Spinal cord (tissue), 10 donors: ENCODE results near the gene CACNA2D1. TPM values are rescaled to one million over a fixed set of nuclear protein-coding genes. Genes with fewer than 3 reads are reported as not detected.
A peak's percentile ranks its signal among the peaks of the same experiment; 100 is the strongest.

Source experiments
- DNase-seq, 6 donors: peaks; one replicate each; pipeline versions ENCODE4 v3.0.0 to v3.0.0-alpha.2; 2013 to 2015; ENCODE audit warnings: low spot score in 6 of 6, low read depth in 4 of 6
- H3K27ac ChIP-seq: one replicate; pipeline ENCODE4 v1.5.1; 2013; ENCODE audit warnings: low read depth, low read length, control low read depth
- H3K27me3 ChIP-seq: one replicate; pipeline ENCODE4 v1.6.1; 2013; ENCODE audit warnings: low read length; ENCODE audit not compliant: control insufficient read depth, insufficient read depth
- H3K36me3 ChIP-seq: one replicate; pipeline ENCODE4 v1.6.1; 2013; ENCODE audit warnings: low read length; ENCODE audit not compliant: control insufficient read depth, insufficient read depth
- H3K4me1 ChIP-seq: one replicate; pipeline ENCODE4 v1.6.1; 2013; ENCODE audit warnings: low read length; ENCODE audit not compliant: control insufficient read depth, insufficient read depth
- H3K4me3 ChIP-seq: one replicate; pipeline ENCODE4 v1.5.1; 2013; ENCODE audit warnings: low read depth, low read length, control low read depth
- H3K9me3 ChIP-seq: one replicate; pipeline ENCODE4 v1.6.1; 2013; ENCODE audit warnings: low read length; ENCODE audit not compliant: control insufficient read depth, insufficient read depth
- WGBS: methylation state at CpG from one replicate; pipeline ENCODE4 v1.1.5; 2013; ENCODE audit warnings: missing lambda C conversion rate; ENCODE audit not compliant: insufficient coverage; 5-methylcytosine and 5-hydroxymethylcytosine counted together
- polyA plus RNA-seq, 2 donors: library from polyadenylated mRNA; unstranded; fragments of 120-200 nt; gene quantifications; one replicate each; pipeline ENCODE4 v1.2.1, GENCODE V29; 2013; ENCODE audit not compliant: insufficient read length in 2 of 2
- total RNA-seq, 2 donors: library from RNA; depleted of rRNA in 1 of 2; stranded (reverse); fragments of 120-200 nt in 1 of 2; fragments of >200 nt in 1 of 2; gene quantifications; one replicate each; pipeline versions ENCODE4 v1.2.3 to v1.2.4, GENCODE V29; 2013 to 2014
- donor health status: healthy.

Gene CACNA2D1
- total and polyA plus RNA-seq, 4 donors = 28.1 to 108 (median 42.0) TPM

DNA sequence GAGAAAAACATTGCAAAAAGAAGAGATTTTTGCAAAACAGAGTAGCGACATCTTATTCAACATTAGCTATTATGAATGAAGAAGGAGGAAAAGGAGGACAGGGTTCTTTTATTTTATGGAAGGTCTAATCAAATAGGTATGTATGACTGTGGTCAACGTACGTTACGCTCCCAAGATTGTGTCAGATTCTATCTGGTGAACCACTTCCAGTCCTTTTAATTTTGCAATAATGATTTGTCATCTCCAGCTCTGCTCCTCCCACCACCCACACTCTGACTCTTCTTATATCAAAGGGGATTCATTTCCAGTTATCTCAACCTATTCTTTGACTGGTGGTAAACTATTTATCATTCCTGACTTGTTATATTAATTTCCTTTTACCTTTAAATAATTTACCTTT is 259.9 kb downstream of the CACNA2D1 start:
- H3K9me3 ChIP-seq = no peaks in the 10 kb centered on the region
- H3K27me3 ChIP-seq = no peaks in the 10 kb centered on the region
- no peaks in the 10 kb centered on the region for H3K4me1 ChIP-seq
- DNase-seq = no peak
- no peak overlapping the region for H3K27ac ChIP-seq
- H3K4me3 ChIP-seq = no peak overlapping the region
- no CpG with 5 or more reads among the region's 4 CpGs for WGBS
- peaks cover 2% of the 10 kb centered on the region for H3K36me3 ChIP-seq

DNA sequence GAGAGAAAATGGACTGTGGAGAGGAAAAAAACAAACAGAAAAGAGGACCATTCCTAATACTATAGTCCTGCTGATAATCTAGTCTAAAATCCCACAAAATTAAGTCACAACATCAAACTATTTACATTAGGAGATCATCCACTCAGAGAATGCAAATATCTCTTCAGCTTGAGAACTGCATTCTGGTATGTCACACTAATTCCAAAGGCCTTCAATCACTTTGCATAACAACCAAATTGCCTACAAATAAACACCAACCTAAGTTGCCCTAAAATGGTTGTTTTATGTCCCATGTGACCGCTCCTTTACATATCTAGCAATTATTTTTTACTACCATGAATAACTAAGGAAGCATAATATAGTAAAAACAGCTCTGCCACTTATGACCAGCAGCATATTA is 264.3 kb downstream of the CACNA2D1 start:
- DNase-seq = no peak
- H3K4me1 ChIP-seq = no peaks in the 10 kb centered on the region
- peaks cover 2% of the 10 kb centered on the region for H3K36me3 ChIP-seq
- WGBS = no CpG with 5 or more reads among the region's 1 CpG
- no peaks in the 10 kb centered on the region for H3K9me3 ChIP-seq
- no peak overlapping the region for H3K4me3 ChIP-seq
- H3K27ac ChIP-seq = no peak overlapping the region
- H3K27me3 ChIP-seq = no peaks in the 10 kb centered on the region

DNA sequence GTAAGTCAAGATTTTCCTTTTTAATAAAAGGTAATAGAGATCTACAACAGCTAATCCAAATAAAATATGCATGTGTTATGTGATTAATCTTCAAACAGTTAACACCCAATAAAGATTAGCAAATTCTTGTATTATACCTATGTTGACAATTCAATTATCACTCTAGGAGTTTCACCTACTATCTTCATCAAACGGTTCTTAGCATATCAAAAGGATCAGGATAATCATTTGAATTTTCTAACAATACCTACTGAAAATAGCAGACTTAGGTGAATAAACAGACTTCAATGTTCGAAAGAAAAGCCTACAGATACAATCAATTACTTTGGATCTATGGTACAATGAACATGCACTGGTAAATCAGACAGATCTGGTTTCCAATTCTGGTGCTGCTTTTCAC is 268.3 kb downstream of the CACNA2D1 start:
- Histone ChIP-seq H3K9me3 (no peaks in the 10 kb centered on the region), H3K27me3 (no peaks in the 10 kb centered on the region), H3K36me3 (no peaks in the 10 kb centered on the region), H3K4me1 (no peaks in the 10 kb centered on the region), H3K27ac (no peak overlapping the region), H3K4me3 (no peak overlapping the region)
- no CpG with 5 or more reads among the region's 2 CpGs for WGBS
- DNase-seq = no peak

DNA sequence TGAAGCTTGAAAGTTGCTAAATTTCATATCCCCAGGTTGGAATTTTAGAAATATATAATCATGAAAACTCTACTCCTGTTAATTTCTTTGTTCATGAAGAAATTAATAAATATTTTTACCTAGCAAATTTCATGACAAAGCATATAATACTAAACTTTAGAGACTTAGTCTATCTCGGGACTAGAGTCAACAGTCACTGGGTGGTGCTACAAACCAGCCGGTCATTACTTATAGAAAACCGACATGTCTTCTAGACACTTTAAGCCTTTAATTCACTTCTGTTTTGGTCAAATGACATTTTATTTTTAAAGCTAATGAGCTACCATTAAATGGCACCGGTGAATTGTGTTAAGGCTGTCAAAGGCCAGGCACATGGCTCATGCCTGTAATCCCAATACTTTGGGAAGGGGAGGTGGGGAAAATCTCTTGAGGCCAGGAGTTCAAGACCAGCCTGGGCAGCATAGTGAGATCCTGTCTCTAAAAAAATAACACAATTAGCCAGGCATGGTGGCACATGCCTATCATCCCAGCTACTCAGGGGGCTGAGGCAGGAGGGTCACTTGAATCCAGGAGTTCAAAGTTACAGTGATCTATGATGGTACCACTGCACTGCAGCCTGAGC is 270.1 kb downstream of the CACNA2D1 start:
- no peak for DNase-seq
- Histone ChIP-seq H3K4me3 (no peak overlapping the region), H3K36me3 (no peaks in the 10 kb centered on the region), H3K9me3 (no peaks in the 10 kb centered on the region), H3K27ac (no peak overlapping the region), H3K27me3 (no peaks in the 10 kb centered on the region), H3K4me1 (no peaks in the 10 kb centered on the region)
- 100% methylated on average over 1 of the region's 4 CpGs for WGBS

DNA sequence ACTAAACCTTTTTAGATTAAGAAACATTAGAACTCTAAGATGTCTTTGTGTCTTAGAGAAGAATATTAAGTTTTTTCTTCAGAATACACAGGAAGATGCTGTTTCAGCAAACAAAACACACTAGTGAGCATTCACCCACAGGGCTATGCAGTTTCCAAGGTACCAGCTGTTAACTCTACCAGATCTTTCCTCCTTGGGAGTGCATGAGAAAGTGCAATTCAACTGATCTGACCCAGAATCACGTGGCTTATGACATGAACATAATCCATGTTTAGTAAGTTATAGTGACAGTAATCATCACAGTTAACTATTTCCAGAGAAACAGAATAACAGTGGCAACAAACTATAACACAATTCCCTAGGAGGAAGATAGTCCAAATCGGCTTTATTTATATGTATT is 270.7 kb downstream of the CACNA2D1 start:
- no peaks in the 10 kb centered on the region for H3K27me3 ChIP-seq
- WGBS = no CpG with 5 or more reads among the region's 2 CpGs
- H3K36me3 ChIP-seq = no peaks in the 10 kb centered on the region
- H3K27ac ChIP-seq = no peak overlapping the region
- no peaks in the 10 kb centered on the region for H3K4me1 ChIP-seq
- peak in 1 of 6 donors; percentile 25 for DNase-seq
- no peaks in the 10 kb centered on the region for H3K9me3 ChIP-seq
- H3K4me3 ChIP-seq = no peak overlapping the region

DNA sequence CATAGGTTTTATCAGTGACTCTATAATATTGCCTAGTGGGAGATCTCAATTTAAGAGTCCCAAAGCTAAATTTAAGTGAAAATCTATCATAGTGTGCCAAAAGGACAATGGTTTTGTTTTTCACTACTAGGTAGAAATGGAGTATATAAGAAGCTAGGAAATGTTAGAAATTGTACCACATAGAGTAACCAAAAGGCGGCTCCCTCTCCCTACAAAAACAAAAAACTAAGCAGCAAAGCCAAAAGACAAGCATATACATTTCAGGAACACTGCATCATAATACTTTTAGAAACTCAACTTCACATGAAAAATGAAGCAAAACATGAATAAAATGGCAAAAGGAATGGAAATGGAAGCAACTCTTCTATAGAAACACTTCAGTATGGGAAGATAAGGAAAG is 271.6 kb downstream of the CACNA2D1 start:
- Histone ChIP-seq H3K27ac (no peak overlapping the region), H3K9me3 (no peaks in the 10 kb centered on the region), H3K36me3 (no peaks in the 10 kb centered on the region), H3K4me1 (no peaks in the 10 kb centered on the region), H3K4me3 (no peak overlapping the region), H3K27me3 (no peaks in the 10 kb centered on the region)
- peak in 1 of 6 donors; percentile 67 for DNase-seq
- no CpG with 5 or more reads among the region's 1 CpG for WGBS

DNA sequence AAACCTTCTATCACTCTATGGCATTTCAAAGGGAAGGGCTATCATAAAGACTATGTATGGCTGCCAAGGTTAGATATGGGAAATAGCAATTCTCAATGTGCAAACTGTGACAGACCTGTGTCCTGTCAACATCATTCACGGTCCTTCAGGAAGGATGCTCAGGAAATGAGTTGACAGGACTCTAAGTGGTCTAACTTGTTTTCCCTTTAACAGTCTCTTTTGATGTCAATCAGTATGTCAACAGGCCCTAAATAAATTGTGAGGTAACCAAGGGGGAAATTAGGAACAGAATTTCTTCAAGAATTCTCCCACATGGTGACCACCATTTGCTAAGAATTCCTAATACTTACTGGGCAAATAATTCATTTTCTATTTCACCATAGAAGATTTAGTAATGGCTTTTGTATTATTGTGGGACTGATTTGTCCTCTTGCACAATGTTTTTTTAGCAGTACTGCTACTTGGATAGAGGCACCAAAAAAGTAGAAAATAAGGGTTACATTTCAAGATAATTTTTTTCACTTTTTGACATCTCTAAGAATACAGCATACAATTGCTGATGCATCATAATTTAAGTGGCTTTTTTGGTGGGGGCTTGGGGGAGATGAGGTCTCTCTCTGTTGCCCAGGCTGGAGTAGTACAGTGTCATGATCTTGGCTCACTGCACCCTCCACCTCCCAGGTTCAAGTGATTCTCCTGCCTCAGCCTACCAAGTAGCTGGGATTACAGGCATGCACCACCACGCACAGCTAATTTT is 275.8 kb downstream of the CACNA2D1 start:
- no peak for DNase-seq
- WGBS = 50% methylated on average over 1 of the region's 2 CpGs
- H3K9me3 ChIP-seq = no peaks in the 10 kb centered on the region
- H3K4me1 ChIP-seq = no peaks in the 10 kb centered on the region
- no peak overlapping the region for H3K27ac ChIP-seq
- H3K27me3 ChIP-seq = no peaks in the 10 kb centered on the region
- H3K4me3 ChIP-seq = no peak overlapping the region
- H3K36me3 ChIP-seq = no peaks in the 10 kb centered on the region

DNA sequence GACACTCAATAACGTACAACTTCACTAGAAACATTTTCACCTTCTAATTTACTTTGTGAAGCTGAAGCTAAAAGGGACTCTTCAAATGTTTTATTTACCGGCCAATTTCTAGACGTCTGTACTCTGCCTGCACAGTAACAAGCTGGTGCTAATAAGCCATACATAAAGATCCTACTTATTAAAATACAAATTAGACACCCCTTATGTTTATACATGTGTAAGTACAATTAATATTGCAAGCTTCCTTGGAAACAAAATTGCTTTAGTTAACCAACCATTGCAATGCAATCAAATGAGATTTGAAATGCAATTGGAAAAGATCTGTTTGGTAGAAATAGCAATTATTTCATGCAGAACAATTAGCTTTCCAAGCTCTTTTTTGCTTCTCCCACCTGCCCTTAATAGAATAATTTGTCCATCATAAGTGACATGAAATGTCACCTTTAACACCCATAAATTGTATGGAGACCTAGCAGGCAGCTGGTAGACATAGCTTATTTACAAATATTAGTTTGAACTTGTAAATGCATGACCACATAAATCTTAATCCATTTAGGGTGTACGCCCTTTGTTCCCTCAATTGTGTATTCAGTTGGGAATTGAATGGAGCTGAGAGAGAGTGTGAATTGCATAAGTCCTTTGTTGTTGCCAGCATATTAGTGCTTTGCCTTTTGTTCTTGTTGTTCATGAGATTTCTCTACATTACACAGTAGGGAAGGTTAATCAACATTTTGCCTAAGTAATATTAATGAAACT is 277.1 kb downstream of the CACNA2D1 start:
- DNase-seq = peak in 2 of 6 donors; percentile 41 to 83
- Histone ChIP-seq H3K27ac (no peak overlapping the region), H3K4me1 (no peaks in the 10 kb centered on the region), H3K4me3 (no peak overlapping the region), H3K36me3 (no peaks in the 10 kb centered on the region), H3K9me3 (no peaks in the 10 kb centered on the region), H3K27me3 (no peaks in the 10 kb centered on the region)
- WGBS = no CpG with 5 or more reads among the region's 4 CpGs

DNA sequence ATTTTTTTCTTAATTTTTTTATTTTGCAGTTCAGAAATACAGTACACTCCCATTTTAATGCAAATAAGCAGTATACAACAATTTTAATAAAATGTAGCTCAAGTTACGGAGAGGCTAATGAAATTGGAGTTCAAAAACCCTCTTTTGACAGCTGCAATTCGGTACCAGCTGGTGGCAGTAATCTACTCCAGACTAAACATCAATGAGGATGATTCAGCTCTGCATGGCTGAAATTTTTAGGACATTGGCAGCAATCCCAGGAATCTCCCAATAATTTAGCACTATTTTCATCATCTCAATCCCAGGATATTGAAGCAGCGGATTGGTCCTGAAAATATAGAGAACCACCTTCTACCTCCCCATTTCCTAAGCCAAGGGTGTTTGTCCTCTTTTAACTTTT is 278.8 kb downstream of the CACNA2D1 start:
- Histone ChIP-seq H3K4me3 (no peak overlapping the region), H3K4me1 (no peaks in the 10 kb centered on the region), H3K36me3 (no peaks in the 10 kb centered on the region), H3K27me3 (no peaks in the 10 kb centered on the region), H3K27ac (no peak overlapping the region), H3K9me3 (no peaks in the 10 kb centered on the region)
- peak in 2 of 6 donors; percentile 35 to 73 for DNase-seq
- 40% methylated on average over 2 of the region's 3 CpGs for WGBS
